Lung microvascular endothelial cell (primary cell): ENCODE measurements around the gene LHX3. TPM values are rescaled to one million over a fixed set of nuclear protein-coding genes. Genes with fewer than 3 reads are reported as not detected.

Experiments
- DNase-seq, 2 donors: peaks; one replicate each; pipeline versions ENCODE4 v3.0.0 to v3.0.0-alpha.2; 2010; ENCODE audit warnings: low read depth in 2 of 2
- total RNA-seq: library from RNA; depleted of rRNA; stranded (reverse); fragments of >200 nt; gene quantifications from 2 replicates; pipeline ENCODE4 v1.2.1, GENCODE V29; 2014

Gene LHX3
- total RNA-seq, 1 donor from 2014 or later = not detected

DNA sequence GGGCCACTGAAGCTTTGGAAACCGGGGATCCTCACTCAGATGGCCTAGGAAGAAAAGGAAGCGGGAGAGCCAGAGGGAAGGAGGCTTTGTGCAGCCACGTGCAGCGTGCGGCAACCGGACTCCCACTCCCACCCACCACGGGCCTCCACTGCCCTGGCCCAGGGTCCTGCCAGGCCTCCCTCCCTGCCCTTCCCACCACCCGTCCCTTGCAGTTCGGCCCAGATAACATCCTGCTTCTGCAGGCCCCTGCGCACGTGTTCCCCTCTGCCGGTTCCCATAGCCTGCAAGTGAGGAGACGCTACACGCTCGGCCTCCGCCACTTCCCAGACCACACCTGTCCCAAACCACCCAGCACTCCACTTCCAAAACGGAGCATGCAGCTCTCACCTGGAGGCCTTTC, 4.3 kb upstream of the LHX3 start:
- DNase-seq = no peak

DNA sequence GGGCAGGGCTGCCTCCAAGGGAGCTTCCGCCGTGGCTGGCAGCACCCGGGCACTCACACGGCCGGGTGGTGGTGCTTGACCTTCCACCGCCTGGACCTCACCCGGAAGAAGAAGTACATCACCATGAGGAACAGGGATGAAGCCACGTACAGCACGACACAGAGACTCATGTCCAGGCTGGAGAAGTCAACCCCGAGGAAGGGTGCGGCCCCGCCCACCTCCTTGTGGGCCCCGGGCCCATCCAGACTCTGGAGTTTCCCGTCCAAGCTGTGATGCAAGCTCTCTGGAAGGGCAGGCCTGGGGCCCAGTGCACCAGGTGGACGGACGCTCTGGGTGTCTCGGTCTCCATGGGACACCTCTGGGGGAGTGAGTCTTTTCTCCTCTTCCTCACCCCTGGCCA, 3.7 kb upstream of the LHX3 start:
- no peak for DNase-seq

DNA sequence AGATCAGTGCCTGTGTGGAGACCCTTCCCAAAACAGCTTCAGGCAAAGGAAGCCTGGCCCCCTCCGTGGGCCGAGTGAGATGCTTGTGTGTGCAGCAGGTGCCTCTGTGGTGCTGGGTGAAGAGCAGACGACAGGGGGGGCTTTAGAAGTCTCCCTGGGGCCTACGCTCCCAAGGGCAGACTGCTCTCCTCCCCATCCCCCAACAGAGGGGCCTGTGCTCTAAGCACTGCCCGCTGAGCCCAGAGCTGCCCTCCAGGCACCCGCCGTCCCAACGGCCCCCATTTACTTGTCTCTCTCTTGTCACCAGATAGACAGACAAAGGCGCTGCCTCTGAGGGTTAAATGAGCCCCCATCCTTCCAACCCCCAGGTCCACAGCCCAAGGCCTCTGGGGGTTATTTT, 2.7 kb upstream of the LHX3 start:
- DNase-seq = no peak

DNA sequence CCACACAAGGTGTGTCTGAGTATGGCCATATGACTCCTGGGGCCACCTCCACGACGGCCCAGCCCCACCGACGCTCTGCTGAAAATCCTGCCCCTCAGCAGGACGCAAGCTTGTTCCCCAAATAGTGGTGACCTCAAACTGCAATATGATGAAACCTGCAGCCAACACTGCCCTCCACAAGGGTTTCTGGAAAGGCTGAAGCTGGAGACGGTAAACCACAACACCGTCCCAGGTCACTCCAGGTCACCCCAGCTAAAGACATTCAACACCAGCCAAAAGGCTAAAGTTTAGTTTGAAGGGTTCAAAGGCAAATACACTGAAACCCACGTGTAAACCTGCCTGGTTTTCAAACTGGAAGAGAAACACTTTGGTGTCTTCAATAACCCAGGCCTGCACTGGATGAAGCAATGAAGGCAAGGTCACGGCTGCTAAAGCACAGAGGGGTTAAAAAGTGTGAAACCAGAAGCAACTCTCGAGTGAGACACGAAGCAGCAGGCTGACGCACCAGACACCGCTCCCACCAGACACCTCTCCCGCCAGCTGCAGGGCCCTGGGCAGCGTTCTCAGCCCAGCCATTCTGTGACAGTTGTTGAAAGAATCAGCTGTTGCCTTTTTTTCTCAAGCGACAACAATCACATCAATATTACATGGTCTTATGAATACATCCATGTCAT, 1.8 kb upstream of the LHX3 start:
- DNase-seq = no peak

DNA sequence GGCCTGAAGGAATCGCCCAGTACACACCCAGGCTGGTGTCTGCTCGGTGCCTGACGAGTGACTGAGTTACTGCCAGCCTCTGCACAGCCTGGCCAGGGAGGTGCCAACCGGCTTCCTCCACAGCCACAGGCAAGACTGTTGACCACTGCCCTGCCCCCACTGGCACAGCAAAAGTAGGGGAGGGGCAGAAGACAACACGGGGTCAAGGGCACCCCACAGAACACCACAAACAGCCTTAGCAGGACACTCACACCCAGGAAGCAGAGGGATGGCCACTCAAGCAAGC, 722 bp upstream of the LHX3 start:
- no peak for DNase-seq

DNA sequence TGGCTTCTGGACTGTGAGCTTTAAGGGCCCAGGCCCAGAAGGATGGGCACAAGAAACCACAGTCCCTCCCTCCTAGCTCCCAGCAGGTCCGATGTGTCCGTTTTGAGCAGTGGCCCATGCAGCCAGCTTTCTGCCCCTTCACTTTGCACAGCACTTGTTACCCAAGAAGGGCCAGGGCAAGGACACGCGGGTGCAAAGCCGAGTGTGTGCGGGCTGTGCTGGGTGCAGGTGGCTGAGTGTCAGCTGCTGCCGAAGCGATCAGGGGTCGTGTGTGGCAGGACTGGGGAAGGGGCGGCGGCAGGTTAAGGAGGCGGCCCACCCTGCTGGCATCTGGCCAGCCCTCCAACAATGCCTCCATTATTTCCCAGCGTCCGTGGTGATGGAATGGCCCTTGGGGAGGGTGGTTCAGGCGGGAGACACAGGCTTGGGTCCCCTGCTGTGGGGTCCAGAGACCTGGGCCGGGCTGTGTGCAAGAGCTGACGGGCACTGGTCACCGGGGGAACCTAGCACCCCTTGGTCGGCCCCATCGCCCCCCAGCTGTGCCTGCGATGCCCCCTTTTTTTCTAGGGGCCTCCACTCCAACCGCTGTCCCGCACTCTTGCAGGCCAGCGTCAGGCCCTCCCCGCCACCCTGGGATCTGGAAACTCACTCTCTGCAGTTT, 653 bp downstream of the LHX3 start:
- DNase-seq = no peak

DNA sequence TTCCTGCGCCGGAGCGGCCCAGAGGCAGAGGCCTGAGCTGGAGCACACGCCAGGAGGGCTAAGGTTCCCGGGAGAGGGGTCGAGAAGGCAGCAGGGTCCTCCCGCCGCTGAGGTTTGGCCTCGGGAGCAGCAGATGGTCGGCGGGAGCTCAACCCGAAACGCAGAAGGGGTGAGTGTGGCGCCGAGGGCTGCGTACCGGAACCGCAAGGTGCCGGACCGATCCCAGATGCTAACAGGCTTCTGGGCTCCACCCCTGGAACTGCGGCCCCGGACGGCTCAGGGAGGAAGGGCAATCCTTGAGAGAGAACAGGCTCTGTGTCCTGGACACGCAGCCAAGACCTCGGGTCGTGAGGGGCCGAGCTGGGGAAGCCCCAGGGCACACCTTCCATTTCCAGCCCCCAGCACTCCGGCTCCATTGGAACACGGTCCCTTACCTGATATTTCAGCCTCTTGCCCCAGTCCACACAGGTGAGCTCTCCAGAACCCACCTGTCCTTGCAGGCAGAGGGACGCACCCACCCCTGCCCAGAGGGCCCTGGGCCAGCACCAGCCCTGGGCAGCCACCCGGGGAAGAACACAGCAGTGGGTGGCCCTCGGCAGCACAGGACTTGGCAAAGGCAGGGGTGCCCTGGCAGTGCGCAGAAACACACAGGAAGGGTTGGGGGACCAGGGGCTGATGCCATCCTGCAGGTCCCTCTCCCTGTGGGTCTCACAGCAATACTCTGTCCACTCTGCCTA, 1.4 kb downstream of the LHX3 start:
- no peak for DNase-seq

DNA sequence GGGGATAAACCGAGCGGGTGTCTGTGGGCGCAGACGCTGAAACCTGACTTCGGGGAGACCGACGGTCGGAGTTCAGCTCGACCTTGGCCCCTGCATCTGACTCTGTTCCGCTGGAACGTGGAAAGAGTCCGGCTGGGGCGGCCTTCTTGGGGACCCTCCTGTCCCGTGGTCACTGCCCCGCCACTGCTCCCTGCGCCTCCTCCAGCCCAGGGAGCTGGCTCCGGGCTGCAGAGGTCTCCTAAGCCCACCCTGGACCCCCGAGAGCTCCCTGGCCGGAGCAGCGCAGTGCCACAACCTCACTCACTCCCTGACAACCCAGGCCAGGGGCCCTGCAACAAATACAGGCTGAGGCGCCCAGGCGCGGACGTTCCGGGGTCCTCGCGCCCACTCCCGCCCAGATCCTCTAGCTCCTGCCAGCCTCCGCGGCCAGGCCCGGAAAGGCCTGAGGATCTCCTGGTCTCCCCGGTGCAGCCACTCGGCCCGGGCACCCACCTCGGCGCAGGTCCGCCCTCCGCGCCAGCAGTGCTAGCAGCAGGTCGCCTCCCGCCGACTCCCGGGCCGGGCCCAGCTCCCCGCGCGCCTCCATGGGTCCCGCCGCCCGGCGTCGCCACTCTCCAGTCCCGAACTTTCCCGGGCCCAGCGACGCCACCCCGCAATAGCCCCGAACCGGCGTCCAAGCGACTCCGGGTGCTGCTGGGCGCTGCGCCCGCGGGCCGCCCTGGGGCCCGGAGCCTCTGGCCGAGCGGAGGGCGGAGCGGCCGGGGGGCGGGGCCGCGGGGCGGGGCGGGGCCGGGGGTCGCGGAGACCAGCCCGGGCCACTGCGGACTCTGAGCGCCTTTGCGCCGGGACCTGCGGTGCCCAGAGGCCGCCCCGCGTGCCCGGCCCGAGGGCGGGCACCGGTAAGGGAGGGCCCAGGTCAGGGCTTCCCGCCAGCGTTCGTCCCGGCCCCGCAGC, 2.2 kb downstream of the LHX3 start:
- no peak for DNase-seq

DNA sequence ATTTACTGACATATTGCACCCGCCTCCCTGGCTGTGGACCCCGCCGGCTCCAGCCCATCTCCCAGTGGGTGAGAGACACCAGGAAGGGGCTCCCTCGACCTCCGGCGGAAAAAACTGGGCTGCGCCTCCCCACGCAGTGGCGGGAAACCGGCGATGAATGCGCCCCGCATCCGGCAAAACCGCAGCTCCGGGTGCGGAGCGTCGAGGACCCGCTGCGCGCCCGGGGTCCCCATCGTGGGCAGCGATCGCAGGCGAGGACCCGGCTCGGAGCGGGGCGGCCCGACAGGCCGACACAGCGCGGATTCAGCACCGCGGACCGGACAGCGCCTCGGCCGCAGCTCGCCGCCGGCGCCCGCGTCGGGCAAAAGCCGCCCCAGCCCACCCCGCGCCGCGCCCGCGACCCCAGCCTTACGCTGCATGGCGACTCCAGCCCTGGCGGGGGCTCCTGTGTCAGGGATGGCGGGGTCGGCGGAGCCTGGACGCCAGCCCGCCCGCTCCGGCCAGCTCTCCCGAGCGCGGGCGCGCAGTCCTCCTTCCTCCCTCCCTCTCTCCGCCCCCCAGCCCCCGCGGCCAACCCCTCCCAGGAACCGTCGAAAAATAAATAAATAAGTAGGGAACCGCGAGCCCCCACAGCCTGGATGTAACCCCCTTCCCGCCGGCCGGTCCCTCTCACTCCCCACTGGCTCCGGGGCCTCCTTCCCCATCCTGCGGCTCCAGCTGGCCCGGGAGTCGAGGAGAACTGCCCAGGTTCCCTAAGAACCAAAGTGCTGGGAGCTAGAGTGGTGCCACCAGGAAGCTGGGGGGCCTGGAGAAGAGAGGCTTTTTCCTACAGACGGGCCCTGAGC, 3.1 kb downstream of the LHX3 start:
- DNase-seq = peak; percentile 23 to 54

DNA sequence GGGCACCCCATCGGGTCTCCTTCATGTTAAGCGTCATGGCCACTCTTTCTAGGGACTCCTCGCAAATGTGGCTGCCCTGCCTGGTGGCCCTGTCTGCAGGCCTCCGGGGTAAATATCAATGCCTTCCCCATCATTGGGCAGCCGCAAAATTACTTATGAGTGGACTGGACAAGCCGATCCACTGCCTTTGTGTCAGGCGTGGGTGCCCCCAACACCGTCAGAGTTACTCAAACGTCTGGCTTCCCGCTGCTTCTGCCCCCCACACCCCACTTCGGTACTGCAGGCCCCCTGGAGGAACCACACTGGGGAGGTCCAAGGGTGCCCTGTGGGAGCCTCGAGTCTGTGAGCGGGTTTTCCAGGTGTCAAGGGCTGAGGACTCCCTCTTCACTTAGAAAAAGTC, 3.8 kb downstream of the LHX3 start:
- DNase-seq = no peak

DNA sequence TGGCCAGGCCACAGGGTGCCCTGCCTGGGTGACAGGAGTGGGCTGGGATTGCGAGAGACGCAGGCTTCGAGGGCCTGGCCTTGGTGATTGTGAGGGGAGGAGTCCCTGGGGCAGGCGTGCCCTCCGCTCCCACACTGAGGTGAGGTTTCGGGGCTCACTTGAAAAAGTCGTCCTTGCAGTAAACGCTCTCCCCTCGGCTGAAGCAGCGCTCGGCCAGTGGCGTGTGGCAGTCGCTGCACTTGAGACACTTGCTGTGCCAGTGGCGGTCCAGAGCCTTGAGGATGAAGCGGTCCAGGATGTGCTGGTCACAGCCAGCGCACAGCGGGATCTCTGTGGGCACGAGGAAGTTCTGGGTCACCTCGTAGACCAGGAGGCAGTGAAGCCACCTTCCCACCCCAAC, 4.5 kb downstream of the LHX3 start:
- DNase-seq = no peak

DNA sequence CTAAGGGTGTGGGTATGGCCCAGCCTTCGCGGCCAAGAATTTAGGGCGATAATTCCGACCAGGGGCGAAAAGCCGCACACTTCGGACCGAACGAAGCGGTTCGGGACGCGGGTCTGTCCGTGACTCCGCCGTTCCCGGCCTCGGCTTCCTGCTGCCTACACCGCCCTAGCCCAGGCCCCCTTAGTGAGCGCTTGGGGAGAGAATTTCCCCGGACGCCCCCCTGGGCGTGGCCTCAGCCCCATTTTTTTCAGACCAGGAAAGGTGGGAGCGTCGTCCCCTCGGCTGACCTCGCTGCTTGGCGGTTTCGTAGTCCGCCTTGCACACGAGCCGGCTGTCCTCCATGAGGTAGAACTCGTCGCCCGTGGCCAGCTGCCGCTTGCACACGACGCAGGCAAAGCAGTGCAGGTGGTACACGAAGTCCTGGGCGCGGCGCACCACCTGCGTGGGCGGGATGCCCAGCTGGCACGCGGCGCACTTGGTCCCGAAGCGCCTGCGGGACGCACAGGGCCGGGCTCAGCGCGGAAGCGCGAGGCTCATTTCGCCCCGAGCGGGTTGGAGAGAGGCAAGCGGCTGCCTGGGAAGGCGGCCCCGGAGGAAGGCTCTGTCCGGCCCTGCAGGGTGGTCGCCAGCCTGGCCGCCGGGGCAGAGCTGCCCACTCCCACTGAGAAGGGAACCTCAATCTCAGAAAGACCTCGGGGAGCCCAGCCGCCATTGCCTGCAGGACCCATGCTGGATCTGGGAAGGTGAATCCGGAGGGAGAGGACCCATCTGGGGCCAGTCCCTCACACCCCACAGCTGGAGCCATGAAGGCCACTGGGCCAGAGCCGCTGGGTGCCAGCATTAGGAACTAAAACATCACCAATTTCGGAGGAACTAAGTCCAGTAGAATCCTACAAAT, 5.3 kb downstream of the LHX3 start:
- DNase-seq = no peak

DNA sequence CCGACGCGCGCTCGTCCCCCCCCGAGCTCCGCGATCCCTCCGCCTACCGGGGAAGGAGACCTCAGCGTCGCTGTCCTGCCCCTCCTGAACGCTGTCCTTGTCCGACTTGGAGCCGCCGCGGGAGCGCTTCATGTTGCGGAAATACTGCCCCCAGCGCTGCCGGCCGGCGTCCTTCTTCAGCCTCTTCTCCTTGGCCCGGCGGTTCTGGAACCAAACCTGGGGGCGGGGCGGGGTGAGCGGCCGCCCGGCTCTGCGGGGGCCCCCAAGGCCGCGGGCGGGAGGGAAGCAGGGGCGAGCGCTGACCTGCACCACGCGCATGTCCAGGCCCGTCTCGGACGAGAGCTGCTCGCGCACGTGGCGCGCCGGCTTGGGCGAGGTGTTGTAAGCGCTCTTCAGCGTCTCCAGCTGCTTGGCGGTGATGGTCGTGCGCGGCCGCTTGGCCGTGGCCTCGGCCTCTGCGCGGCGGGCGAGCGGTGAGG, 6.3 kb downstream of the LHX3 start:
- DNase-seq = no peak

DNA sequence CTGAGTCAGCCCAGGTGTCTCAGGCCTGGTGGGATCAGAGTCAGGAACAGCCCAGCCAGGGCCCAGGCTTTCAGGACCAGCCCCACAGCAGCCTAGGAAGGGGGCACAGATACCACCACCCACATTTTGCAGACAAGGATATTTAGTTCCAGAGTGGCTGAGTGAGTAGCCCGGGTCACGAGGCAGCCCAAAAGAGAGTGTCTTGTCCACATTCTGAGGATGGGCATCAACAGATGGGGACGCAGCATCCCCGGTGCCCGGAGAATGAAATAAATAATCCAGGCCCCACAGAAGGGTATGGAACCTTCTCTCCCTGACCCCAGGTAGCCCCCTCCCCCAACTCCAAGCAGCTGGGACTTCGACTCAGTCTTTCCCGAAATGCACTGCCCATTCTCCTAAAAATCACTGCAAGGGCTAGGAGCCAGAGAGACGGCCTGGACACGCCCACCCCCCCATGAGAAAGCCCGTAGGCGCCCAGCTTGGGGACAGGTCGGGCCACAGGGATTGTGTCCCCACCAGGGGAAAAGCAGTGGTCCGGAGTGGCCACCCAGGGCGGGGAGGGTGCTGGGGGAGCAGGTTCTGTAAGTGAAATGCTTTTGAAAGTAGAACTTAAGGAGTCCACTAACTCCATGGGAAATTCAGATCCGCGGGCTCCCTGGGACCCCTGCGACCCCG, 6.9 kb downstream of the LHX3 start:
- DNase-seq = no peak

DNA sequence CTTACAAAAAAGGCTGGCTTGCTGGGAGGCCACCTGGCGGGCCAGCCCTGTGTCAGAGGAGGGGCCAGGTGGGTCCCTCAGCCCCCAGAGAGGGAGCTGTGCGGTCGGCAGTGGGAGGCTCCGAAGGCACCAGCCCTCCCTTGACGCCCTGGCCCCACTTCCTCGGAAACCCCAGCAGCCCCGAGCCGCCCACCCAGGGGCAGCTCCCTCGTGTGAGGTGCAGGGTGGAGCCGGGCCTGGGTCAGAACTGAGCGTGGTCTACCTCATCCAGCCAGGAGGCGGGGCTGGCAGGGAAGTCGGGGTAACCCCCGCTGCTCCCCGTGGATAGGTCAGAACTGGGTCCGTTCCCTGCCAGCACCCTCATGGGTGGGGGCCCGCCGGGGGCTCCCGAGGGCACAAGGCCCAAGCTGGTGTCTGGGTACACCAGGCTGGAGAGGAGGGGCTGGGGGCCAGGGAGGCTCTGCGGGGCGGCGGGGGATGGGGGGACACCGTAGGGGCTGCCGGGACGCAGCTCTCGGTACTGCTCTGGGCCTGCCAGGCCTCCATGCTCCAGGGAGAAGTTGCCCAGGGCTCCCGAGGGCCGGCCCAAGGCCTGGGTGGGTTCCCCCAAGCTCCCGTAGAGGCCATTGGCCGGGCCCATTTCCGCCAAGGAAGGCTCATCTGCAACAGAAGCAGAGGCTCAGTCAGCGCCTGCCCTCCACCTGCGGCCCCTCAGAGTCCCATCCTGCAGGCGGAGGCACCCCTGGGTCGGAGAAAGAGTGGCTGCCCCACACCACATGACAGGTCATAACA, 7.6 kb downstream of the LHX3 start:
- DNase-seq = no peak

DNA sequence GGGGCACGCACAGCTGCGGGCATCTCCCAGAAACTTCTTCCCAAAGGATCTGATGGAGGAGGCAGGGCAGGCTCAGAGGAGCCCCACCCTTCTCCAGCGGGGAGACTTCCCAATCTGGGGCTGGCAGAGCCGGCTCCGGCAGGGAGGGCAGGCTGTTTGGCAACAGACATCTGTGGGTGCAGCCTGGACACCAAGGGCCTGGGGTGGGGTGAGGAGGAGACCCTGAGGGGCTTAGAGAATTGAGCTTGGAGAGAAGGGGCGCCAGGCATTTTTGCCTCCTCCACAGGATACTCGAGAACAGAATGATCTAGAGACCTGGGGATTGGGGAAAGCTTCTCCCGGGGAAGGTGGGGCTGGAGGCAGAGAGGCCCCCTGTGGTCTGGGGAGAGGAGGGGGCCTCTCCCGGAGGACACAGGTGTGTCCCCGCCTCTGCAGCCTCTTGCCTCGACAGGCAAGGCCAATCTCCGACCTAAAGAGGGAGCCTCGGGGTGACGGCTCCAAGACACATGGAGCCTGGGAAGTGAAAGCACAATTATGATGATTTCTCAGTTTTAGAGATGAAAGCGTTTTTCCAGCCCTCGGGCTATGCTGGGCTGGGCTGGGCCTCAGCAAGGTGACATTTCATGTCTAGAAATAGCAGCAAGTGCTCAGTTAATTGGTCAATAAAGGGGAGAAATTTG, 8.4 kb downstream of the LHX3 start:
- no peak for DNase-seq

DNA sequence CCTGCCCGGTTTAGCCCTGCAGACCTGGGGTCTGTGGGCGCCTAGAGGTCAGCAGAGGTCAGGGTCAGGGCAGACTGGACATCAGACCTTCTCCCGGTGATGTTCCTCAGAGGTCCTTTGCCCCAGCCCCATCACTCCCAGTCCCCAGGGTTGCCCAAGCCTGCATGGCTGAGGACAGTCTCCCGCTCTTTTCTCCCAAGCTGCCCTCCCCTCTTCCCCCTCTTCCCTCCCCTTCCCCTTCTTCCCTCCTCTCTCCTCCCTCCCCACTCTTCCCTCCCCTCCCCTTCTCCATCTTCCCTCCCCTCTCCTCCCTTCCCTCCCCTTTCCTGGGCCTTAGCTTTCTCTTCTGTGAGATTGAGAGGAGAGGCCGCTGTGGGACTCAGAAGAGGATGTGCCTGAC, 10.4 kb downstream of the LHX3 start:
- DNase-seq = no peak

DNA sequence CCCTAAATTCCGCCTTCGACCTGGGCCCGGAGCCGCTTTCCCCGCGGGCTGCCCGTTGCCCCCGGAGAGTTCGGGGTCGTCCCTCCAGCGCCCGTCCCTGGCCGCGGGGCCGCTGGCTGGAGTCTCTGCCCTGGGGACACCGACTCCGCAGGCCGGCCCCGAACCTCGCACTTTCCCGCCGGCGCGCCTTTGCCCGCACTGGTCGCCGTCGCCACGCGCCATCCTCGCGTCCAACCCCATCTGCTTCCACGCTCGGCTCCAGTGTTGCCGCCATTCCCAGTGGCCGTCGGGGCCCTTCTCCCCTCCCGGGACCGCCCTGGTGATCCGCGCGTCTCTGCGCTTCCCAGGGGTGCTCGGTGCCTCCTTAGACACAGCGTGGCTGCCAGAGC, 11.0 kb downstream of the LHX3 start:
- DNase-seq = no peak
